GM18526 (cell line): ENCODE measurements around the gene SH3PXD2A.

Source experiments
- POLR2A ChIP-seq: IDR thresholded peaks from 3 replicates; pipeline ENCODE4 v1.6.1; 2011; ENCODE audit not compliant: insufficient read length; ENCODE audit errors: extremely low read depth

The SH3PXD2A gene

GRCh38 chr10:103669243-103669929 is 186.0 kb downstream of the SH3PXD2A start:
- TF ChIP-seq POLR2A, result no peak

- no peak for TF ChIP-seq POLR2A
Measured at GRCh38 chr10:103668351-103669242, 186.8 kb downstream of the SH3PXD2A start.

- TF ChIP-seq POLR2A, result no peak
Measured at GRCh38 chr10:103667356-103667755, 188.0 kb downstream of the SH3PXD2A start.

- no peak for TF ChIP-seq POLR2A
Measured at GRCh38 chr10:103666762-103667150, 188.6 kb downstream of the SH3PXD2A start.

GRCh38 chr10:103666087-103666761 is 189.2 kb downstream of the SH3PXD2A start:
- TF ChIP-seq POLR2A, result no peak

- TF ChIP-seq POLR2A, result no peak
Measured at GRCh38 chr10:103665162-103665889, 190.1 kb downstream of the SH3PXD2A start.

- no peak for TF ChIP-seq POLR2A
Measured at GRCh38 chr10:103663802-103664201, 191.6 kb downstream of the SH3PXD2A start.

GRCh38 chr10:103663236-103663635 is 192.1 kb downstream of the SH3PXD2A start:
- TF ChIP-seq POLR2A, result no peak

GRCh38 chr10:103661198-103661950 is 194.0 kb downstream of the SH3PXD2A start:
- peak; percentile 29 for TF ChIP-seq POLR2A

- no peak for TF ChIP-seq POLR2A
Measured at GRCh38 chr10:103660364-103661197, 194.8 kb downstream of the SH3PXD2A start.

- TF ChIP-seq POLR2A, result no peak
Measured at GRCh38 chr10:103659674-103660363, 195.6 kb downstream of the SH3PXD2A start.

GRCh38 chr10:103658049-103658577 is 197.3 kb downstream of the SH3PXD2A start:
- no peak for TF ChIP-seq POLR2A
